C4-2B (cell line): Measurements from ENCODE around the gene SORCS2.

Experiments
- CTCF ChIP-seq: fragments of 450-650 bp; conservative IDR thresholded peaks from 2 replicates; pipeline ENCODE4 v1.5.1; 2017; ENCODE audit warnings: mild to moderate bottlenecking
- ZFX ChIP-seq: fragments of 450-650 bp; IDR thresholded peaks from 2 replicates; pipeline ENCODE4 v1.6.1; 2017

- TF ChIP-seq ZFX, result no peak
- TF ChIP-seq CTCF, result no peak
Measured at GRCh38 chr4:7727749-7728148, 535.4 kb downstream of the SORCS2 start.
